ENCODE measurements around the gene CEMIP.

Gene CEMIP

DNA sequence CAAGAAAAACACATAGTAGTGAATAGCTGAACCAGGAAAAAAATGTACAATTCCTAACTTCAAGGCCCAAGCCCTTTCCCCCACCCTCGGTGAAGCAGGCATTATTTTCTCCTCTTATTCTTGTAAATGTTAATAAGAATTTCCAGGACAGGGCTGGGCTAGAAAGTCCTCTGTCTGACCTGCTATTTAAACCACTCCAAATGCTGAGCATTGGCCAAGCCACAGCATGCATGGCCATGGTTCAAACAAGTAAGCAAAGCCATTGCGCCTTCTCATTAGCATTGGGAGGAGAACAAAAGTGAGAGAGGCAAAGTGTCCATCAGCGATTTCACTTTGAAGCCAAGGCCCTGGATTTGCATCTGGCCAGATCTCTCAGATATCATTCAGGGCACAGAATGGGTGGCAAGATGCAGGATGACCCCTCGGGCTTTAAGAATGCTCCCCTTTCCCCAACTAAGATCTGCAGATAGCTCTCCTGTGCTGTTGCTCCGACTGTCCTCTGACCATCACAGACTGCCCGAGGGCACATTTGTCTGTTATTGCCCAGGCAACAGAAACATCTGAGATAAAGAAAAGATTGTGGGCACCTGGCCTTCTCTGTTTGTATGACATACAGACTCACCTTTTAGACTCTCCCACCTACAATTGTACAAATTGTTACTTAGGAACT, 46.3 kb downstream of the CEMIP start:
- DNase-seq: no peak

DNA sequence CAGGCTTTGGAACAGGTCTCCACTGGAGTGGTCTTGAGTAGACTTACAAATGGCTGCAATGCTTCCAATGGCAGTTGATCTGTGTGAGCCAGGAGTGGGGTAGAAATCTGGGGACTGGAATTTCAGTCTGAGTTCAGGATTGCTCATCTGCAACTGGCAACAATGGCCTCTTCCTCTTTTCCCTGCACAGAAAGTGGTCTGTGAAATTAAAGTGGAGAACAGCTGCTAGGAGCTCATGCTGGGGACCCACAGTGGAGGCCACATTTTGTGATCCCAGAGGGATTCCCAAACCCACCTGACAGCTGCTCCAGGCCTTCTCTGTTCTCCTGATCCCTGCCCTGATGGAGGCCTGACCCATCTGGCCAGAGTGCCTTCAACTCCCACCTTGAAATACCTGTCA, 49.6 kb downstream of the CEMIP start:
- DNase-seq: no peak

DNA sequence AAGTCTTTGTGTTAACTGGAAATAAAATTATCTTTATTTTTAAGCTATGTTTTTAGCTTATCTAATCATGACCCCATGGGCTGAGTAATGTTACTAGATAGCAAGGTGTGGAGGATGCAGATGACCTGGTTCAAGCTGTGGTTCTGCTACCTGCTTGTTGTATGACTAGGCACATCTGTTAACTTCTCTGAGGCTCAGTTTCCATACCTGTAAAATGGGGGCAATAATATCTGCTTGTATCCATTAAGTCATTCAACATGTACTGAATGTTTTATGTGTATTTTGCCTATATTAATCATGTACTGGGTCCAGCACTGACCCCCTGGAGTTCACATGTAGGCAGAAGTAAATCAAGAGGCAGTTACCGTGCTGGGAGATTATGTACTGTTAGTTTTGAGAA, 51.5 kb downstream of the CEMIP start:
- DNase-seq: no peak

DNA sequence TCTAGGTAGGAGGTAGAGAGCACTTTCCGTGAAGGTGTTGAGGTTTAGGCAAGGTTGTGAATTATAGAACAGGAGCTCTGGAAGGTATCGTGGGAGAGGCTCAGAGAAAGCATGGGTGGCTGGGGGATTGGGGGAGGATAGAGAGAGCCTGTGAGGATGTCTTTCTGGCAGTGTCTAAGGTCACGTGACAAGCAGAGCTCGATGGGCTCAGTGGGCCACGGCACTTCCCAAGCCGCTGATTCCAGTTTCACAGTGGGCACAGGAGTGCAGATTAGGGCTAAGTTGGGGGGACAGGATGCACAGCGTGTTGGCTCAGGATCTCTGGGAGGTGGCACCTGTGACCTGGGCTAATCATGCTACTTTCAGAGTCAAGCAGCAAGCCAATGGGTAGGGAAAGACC, 52.0 kb downstream of the CEMIP start:
- no peak for DNase-seq

DNA sequence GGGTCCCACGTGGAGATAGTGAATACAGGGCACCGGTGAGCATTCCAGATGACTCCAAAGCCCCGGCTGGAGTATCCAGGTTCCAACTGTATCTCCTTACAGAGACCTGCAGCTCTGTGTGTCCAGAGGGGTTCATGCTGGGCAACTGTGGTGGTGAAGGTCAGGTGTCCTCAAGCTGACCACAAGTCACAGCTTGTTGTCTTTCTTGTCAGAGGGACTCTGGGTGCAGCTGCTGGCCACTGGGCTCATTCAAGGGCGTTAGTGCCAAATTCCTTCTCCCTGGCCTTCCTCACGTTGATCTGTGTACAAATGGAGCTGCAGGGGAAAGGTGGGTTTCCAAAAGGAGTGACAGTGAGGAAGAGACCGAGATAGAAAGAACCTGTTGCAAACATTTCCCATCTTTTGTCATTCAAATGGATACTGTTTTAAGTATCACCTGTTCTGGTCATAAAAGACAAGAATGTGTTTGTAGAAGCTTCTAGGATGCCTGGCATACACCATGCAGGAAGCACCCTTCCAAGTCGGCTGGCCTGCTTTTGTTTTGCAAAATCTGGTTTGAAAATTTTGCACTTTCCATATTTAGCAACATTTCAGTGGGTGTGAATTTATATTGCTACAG, 52.5 kb downstream of the CEMIP start:
- DNase-seq: no peak

DNA sequence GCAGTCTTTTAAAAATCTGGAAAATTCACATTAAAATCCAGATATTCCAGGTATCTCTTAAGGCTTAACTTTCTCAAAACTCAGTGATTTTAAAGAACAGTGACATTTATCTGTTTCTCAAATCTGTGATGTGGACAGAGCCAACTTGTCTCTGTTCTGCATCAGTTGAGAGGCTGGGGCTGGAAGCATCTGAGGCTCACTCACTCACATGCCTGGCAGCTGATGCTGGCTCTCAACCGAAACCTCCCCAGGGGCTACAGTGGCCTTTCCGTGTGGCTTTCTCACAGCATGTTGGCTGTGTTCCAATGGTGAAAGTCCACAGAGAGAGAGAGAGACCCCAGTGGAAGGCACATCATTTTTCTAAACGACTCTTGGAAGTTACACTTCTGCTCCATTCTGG, 53.5 kb downstream of the CEMIP start:
- DNase-seq: peak; percentile 36

DNA sequence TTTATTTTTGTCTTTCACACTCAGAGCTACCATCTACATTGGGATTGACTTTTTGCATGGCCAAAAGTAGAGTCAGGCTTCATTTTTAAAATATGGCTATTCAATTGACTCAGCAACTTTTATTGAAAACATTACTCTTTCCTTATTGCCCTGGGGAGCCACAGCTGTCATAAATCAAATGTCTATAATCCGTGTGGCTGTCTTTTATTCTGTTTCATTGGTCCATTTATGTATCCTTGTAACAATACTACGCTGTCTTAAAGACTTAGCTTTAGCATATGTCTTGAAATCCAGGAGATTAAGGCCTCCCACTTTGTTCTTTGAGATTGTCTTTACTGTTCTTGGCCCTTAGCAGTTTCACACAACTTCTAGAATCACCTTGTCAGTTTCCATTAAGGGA, 55.2 kb downstream of the CEMIP start:
- no peak for DNase-seq

DNA sequence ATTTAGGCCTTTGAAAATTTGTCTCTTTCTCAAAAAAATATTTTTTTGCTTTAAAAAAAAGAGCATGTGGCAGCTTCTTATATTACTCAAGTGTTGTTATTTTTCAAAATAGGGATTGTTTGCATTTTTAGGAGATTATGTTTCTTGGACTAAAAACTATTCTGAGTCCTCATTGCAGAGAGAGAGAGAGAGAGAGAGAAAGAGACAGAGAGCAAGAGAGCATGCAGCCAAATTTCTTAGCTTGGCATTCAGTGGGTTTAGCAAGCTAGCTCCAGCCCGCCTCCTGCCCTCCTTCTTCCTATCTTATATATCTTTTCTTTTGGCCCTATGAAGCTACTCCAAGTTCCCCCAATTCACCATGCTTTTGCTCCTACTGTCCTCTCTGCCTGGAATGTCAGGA, 55.7 kb downstream of the CEMIP start:
- DNase-seq: no peak

DNA sequence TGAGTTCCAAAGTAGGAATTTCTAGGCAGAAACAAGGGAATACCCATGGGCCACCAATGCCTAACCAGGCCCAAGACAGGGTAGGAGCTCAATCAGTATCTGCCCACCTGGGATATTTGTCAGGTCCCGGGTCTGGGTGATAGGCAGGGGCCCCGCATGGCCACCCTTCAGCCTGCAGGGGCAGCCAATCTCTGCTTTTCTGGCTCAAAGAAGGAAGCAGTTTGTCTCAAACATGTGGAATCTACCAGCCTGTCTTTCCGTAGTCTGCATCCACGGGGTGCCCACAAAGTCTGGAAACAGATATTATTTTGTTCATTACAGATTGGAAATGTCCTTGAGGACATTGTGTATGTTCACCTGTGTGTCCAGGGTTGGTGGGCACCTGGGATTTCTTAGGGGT, 56.2 kb downstream of the CEMIP start:
- DNase-seq: no peak

DNA sequence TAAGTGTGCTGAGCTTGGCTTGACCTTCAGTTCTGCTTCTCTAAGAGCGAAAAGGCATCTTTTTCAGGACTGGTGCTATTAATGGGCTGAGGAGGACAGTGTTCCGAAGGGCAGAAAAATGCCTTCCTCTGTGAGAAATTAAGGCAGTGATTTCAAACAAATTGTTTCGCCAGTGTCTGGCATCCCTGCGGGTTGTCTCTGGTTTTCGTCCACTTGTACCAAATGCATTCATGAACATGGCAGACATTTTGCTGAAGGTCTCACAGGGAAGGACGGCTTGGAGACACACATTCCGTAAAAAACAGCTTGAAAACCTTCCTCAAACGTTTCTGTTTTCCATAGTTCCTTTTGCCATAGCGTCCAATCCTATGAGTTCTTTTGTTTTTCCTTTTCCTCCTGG, 57.1 kb downstream of the CEMIP start:
- DNase-seq: no peak

DNA sequence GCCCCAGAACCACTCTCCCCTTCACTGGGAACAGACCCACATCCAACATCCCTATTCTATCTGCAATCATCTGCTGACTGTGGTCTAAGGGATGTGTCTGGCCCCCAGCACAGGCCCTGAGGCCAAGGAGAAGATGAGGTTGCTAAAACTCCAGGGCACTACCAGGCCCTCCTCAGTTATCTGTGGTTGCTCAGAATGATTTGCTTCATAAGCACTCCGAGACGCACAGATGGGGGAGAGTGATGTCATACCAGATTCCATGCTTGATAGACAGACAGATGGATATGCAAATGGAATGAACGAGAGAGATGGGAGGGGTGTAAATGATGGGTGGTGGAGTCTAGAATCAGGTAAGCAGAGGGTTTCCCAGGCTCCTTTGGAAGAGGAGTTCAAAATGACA, 57.8 kb downstream of the CEMIP start:
- no peak for DNase-seq

DNA sequence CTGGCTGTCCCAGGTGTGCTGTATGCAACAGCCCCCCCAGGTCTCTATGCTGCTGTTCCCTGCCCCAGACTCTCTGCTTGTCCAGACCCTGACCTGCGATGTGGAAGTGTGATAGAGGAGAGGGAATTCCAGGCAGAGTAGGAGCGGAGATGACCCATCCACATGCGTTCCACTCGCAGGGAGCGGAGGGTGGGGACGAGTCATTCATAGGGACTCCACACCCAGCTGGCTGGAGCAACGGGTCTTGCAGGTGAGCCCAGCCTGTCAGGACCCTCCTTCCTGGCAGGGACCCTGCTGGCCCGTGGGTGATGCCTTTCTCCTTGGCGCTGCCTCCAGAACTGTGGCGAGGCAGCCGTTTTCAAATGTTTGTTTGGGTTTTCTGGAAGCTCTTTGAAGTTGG, 58.8 kb downstream of the CEMIP start:
- DNase-seq: no peak

DNA sequence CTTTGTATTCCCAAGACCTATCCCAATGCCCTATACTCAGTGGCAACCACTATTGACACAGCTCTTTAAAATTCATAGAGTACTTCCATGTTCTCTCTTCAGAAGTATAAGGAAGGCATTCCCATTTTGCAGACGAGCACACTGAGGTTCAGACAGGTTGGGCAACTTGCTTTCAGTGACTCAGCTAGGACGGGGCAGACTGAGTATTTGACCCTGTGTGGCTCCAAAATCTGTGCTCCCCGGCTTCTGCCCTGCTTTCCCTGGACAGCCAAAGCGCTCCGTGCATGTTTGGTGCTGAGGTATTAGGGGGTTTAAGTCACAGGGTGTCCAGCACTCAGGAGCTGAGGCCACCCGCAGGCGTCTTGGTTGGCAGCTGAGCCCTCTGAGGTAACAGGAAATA, 59.5 kb downstream of the CEMIP start:
- no peak for DNase-seq

DNA sequence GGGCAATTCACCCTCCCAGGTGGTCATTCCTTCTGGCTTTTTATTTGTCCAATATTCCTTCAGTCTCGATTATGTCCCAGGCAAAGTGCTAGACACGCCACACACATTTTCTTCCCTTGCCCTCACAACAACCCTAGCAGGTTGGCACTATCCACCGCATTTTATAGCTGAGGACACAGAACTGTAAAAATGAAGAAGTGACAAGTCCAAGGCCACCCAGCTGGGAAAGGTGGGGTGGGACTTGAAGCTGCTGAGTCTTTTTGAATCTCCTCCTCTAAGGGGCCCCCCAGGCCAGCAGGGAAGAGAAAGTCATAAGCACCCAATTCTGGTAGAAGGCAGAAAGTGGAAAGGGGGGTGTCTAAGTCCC, 60.6 kb downstream of the CEMIP start:
- DNase-seq: no peak

DNA sequence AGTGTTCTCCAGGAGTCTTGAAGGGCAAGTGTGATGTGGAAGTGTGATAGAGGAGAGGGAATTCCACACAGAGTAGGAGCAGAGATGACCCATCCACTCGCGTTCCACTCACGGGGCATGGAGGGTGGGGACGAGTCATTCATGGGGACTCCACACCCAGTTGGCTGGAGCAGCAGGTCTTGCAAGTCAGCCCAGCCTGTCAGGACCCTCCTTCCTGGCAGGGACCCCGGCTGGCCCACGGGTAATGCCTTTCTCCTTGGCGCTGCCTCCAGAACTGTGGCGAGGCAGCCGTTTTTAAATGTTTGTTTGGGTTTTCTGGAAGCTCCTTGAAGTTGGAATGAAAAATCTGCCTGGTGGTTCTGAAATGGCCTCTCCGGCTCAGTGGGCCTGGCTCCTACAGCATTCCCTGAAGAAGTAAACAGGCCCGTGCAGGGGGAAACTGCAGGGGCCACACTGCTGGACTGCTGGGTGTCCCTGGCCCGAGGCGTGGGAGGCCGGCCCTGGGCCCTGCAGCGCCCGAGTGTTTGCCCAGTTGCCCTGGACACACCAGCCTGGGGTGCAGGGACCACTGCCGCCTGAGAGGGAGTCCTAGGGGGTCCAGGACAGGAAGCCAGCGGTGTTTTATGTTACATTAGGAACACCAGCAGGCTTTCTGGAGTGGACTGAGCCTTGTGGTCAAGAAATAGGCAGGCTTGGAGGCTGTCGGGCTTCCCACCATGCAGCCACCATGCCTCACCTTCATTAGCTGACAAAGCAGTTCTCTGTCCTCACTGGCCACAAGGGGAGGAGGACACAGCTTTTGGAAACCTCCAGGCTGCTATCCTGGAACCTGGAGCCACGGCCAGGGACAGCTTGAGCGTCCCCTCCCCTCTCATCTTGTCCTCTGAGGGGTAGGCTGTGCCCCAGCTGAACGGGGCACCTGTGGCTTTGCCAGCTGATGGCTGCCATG, 61.3 kb downstream of the CEMIP start:
- no peak for DNase-seq

DNA sequence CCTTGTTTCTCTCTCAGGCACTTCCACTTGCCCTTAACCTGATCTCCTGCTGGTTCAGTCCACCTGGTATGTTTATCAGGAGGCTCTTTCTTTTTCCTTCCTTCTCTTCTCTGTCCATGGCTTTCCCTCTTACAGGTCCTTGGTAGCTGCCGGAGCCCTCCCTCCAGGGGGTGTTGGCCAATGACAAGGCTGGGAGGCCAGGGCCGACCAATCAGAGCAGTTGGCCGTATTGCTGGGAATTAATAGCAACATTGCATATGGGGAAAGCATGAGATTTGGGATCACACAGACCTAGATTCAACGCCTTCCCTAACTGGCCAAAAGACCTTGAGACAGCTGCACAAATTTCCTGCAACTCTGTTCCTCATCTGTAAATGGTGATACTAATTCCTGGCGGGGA, 62.4 kb downstream of the CEMIP start:
- no peak for DNase-seq

DNA sequence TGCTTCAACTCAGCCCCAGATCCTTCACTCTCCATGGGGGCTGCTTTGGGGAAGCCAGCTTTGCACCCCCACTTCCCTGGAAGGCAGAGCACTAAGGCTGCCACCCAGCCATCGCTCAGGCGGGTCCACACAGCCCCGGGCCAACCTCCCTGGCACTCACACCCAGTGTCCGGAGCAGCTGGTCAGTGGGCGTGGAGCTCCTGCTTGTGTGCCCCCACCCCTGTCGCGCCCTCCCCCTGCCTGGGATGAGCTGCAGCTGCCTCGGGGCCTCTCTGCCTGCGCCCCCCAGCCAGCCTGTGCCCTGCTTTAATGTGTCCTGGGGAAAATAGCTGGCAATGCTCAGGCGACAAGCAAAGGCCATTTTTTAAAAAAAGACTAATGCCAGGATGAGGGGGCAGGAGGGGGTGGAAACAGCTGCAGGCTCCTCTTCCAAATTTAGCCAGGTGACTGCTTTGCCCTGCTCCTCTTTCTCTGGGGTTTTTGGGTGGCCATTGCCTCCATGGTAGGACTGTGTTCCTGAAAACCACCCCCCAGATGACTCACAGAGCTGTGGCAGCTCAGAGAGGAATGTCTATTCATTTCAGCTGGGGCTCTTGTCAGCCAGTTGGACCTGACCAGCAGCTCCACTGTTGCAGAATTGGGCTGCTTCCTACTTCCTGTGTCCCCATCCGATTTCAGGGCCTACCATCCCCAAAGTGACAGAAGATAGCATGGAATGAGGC, 65.0 kb downstream of the CEMIP start:
- peak; percentile 69 for DNase-seq

DNA sequence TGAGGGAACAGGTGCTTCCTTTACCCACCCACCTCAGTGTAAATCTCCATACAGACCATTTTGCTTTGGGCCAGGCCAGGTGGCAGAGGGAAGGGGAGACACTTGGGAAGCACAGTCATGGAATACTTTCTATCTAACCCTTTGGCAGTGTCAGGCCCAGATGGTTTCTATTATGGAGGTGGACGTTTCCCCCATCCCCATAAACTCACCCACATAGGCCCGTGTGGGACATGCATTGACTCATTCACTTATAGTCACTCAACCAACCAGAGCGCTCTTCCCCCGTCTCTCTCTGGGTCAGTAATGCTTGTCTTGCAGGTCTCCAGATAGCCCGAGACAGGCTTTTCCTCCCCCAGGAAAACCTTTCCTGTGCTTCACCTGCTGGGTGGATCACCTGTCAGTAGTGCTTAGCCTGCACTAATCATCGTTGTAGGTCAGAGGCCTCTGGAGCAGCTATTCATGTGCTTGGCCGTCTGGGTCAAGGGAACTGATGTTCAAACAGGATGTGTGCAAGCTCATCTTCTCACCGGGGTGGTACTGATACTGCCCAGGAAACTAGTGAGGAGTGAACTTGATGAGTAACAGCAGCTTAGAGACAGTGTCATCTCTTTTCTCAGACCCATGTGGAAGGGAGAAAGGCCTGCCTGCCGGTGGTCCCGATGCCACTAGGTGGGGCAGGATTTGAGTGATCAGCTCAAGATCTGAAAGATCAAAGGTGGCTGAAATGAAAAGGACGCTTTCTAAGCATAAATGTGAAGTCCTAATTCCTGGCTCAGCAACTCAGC, 67.1 kb downstream of the CEMIP start:
- DNase-seq: no peak

DNA sequence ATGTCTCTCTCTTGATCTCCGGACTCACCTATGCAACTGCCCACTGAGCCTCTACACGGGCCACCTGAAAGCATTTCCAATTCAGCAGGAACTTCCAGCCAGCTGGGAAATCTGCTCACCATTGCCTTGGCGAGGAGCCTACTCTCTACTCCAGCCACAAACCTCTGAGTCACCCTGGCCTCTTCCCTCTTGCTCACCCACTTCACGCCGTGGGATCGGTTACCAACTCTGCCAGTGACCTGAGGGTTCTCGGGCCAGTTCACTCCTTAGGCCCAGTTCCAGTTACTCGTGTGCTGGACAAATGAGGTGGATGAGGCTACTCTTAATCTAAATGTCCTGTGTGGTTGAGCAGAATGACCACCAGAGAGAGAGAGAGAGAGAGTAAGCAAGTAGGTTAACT, 70.1 kb downstream of the CEMIP start:
- peak; percentile 83 for DNase-seq

DNA sequence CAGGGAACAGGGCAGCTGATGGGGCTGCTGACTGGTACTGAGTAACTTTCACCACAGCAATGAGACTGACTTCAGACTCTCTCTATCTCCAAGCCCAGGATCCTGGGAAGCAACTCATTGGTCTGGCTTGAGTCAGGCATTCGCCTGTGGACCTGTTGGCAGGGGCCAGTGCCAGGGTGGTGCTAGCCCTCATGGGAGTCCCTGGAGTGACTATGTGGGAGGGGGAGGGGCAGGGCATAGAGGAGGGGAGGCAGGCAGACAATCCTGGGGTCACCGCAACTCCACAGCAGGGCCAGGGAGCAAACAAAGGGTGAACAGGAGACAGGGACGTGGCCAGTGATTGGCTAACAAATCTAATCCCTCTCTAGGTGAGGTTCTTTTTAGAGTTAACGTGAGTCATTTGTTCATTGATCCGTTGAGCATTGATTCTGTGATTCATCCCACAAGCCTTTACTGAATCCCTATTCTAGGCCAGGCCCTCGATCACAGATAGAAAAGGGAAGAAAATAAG, 71.8 kb downstream of the CEMIP start:
- no peak for DNase-seq

DNA sequence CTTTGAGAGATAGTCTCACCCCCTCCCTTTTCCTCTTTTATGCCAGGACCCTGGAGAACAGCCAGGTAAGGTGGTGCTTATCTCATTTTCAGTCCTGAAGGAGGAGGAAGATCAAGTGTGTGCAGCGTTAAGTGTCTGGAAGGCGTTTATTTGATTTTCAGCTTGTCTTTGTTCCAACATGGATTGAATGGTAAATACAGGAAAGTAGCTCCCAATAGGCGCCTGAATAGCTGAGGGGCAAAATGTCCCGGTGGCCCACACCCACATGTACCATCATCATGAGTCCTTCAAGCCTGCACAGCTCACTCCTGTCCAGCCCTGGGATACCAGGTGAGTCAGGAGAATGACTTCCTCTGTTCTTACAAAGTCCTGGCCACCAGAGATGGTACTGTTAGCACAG, 73.5 kb downstream of the CEMIP start:
- DNase-seq: no peak

DNA sequence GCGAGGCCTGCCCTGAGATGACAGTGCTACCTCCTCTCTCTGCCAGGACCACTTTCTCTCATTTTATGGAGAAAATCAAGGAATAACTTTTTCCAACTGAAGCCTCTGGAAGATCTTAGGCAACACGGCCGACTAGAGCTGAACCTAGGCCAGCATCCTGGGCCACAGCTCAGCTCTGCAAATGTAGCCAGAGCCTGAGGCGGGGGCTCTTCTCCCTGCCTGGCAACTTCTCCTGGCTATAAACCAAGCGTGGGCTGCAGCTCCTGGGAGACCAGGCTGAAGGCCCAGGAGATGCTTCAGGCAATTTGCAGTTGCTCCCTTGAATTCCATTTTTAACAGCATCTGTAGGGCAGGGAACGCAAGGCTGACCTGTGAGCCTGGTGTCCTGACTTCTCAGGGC, 74.9 kb downstream of the CEMIP start:
- DNase-seq: no peak

Data from fibroblast of skin of back (primary cell).